ENCODE measurements around the gene FAM107B. TPM values are rescaled to one million over a fixed set of nuclear protein-coding genes. Genes with fewer than 3 reads are reported as not detected.

FAM107B gene
- total and polyA plus RNA-seq, 10 of the 15 experiments (the other 5 are each of a cell fraction or from before 2014, with no cell fraction given) = 22.9 to 162 (median 86.6) TPM

DNA sequence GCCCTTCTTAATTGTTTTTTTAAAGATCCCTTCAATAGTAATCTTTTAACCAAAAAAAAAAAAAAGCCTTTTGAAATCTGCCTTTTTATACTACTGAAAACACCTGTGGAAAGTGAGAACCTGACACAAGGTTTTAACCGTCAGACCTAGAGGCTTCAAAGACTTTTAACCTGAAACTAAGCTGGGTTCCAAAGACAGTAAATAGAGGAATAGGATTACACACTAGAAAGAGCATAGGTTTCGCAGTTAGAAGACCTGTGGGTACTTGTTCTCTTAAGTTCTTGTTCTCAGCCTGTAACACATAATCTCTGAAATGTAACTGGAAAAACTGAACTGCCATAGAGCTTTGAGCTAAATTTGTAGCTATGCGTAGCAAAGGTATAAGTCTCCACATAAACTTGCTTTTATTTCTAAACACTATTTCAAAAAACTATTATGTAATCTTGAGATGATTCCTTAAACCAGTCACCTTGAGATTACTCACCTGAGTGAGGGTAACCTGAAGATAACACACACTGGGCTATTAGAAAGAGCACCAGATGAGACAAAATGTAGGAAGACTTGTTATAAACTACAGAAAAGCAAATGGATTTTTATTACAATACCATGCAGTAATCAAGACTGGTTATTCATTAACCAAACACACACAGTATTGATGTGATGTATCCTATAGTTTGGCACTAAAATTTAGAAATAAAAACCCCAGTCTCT is 247.4 kb downstream of the FAM107B start:
- Histone ChIP-seq H3K4me1 (ENCODE audit: control insufficient read depth, insufficient read depth, low read length) (no peaks in the 10 kb centered on the region), H3K36me3 (ENCODE audit: control insufficient read depth in 2 of 2, insufficient read depth in 2 of 2, low read length in 1 of 2) (peaks cover 8 to 12% of the 10 kb centered on the region in 2 experiments; a peak in 3 of 4 replicates)
- CTCF ChIA-PET = interaction anchor here (0.6 to 2.1 kb wide), 3 partner anchors 10 to 362 kb away, joined by 3 to 12 read pairs (median 3); no protein-coding TSS in a partner anchor

DNA sequence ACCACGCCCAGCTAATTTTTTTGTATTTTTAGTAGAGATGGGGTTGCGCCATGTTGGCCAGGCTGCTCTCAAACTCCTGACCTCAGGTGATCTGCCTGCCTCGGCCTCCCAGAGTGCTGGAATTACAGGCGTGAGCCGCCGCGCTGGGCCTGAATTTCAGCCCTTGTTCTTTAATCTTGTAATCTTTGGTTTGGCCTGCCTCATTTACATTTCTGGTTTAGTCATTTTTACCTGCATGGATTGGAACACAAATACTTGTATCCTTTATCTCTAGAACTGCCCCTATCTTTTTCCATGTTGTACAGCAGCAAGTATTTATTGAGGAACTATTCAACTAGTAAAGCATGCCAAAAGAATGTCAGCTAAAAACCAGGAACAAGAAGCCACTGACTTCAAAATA is 248.4 kb downstream of the FAM107B start:
- no peak overlapping the region for H3K4me2 ChIP-seq (ENCODE audit: control insufficient read depth, insufficient read depth)
- ChIA-PET SMC1A (ENCODE audit: uncharacterized antibody, unreplicated experiment) (interaction anchor here (0.7 to 1.5 kb wide), 2 partner anchors 297 to 355 kb away, joined by 3 to 5 read pairs; no protein-coding TSS in a partner anchor), CTCF (interaction anchor here (2.1 kb wide), 1 partner anchor 11 kb away, joined by 12 read pairs; no protein-coding TSS in a partner anchor), RAD21 (ENCODE audit: unreplicated experiment) (no interaction called here), POLR2A (no interaction called here)
- no peaks in the 10 kb centered on the region for H4K20me1 ChIP-seq (ENCODE audit: control insufficient read depth, insufficient read depth)
- no peaks in the 10 kb centered on the region for H3K27me3 ChIP-seq (replicated peaks in 1 of 2; ENCODE audit: control insufficient read depth in 2 of 2, insufficient read depth in 2 of 2, low read length in 1 of 2)
- no peak overlapping the region for H3K27ac ChIP-seq (ENCODE audit: control insufficient read depth, insufficient read depth)
- DNase-seq (ENCODE audit: low read depth, low spot score) = no peak
- no peaks in the 10 kb centered on the region for H3K4me1 ChIP-seq (ENCODE audit: control insufficient read depth, insufficient read depth, low read length)
- intact Hi-C loops (cut with micrococcal nuclease; ENCODE audit: unreplicated experiment) (no loop called here), in situ Hi-C loops (cut with MboI) (no loop called here)
- H3K36me3 ChIP-seq (ENCODE audit: control insufficient read depth in 2 of 2, insufficient read depth in 2 of 2, low read length in 1 of 2) = peaks cover 17 to 20% of the 10 kb centered on the region in 2 experiments
- FAIRE-seq = no peak
- no peak overlapping the region for H2AFZ ChIP-seq (ENCODE audit: control insufficient read depth, low read depth, low read length)
- H3K9ac ChIP-seq (ENCODE audit: control insufficient read depth, insufficient read depth, low read length) = no peak overlapping the region
- no peak overlapping the region for H3K4me3 ChIP-seq
- H3K79me2 ChIP-seq (ENCODE audit: control insufficient read depth, insufficient read depth, low read length) = no peaks in the 10 kb centered on the region
- no peak for ATAC-seq
- H3K9me3 ChIP-seq (replicated peaks; ENCODE audit: control insufficient read depth, insufficient read depth, low read length) = no peaks in the 10 kb centered on the region
- 85% methylated on average over 7 of the region's 7 CpGs for WGBS (ENCODE audit: insufficient coverage, insufficient replicate concordance, low lambda C conversion rate, missing lambda C conversion rate)
- BruUV-seq (replicated peaks) = no TSS peak
- TF ChIP-seq SPI1 (IDR thresholded peaks at IDR 0.05; ENCODE audit: borderline replicate concordance, insufficient read depth, low read depth, low read length) (no peak), KDM1A (IDR thresholded peaks at IDR 0.05; ENCODE audit: borderline replicate concordance) (no peak), RB1 (IDR thresholded peaks at IDR 0.05; ENCODE audit: borderline replicate concordance) (no peak), MEF2B (IDR thresholded peaks at IDR 0.05; ENCODE audit: partially characterized antibody, poor library complexity, severe bottlenecking) (no peak), TAF1 (IDR thresholded peaks at IDR 0.05; ENCODE audit: borderline replicate concordance, low read depth, low read length) (no peak), SIX5 (IDR thresholded peaks at IDR 0.05; ENCODE audit: low read depth, low read length, severe bottlenecking) (no peak), ZNF207 (IDR thresholded peaks at IDR 0.05; ENCODE audit: borderline replicate concordance) (no peak)
- TF ChIP-seq, protein P1, sequence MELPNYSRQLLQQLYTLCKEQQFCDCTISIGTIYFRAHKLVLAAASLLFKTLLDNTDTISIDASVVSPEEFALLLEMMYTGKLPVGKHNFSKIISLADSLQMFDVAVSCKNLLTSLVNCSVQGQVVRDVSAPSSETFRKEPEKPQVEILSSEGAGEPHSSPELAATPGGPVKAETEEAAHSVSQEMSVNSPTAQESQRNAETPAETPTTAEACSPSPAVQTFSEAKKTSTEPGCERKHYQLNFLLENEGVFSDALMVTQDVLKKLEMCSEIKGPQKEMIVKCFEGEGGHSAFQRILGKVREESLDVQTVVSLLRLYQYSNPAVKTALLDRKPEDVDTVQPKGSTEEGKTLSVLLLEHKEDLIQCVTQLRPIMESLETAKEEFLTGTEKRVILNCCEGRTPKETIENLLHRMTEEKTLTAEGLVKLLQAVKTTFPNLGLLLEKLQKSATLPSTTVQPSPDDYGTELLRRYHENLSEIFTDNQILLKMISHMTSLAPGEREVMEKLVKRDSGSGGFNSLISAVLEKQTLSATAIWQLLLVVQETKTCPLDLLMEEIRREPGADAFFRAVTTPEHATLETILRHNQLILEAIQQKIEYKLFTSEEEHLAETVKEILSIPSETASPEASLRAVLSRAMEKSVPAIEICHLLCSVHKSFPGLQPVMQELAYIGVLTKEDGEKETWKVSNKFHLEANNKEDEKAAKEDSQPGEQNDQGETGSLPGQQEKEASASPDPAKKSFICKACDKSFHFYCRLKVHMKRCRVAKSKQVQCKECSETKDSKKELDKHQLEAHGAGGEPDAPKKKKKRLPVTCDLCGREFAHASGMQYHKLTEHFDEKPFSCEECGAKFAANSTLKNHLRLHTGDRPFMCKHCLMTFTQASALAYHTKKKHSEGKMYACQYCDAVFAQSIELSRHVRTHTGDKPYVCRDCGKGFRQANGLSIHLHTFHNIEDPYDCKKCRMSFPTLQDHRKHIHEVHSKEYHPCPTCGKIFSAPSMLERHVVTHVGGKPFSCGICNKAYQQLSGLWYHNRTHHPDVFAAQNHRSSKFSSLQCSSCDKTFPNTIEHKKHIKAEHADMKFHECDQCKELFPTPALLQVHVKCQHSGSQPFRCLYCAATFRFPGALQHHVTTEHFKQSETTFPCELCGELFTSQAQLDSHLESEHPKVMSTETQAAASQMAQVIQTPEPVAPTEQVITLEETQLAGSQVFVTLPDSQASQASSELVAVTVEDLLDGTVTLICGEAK (IDR thresholded peaks at IDR 0.05; ENCODE audit: borderline replicate concordance) = no peak

More for the DNA sequence above, 247.4 kb downstream of the FAM107B start:
- ChIA-PET POLR2A (interaction anchor here (0.7 kb wide), 2 partner anchors 24 to 1044 kb away, joined by 3 to 6 read pairs; no protein-coding TSS in a partner anchor), RAD21 (ENCODE audit: unreplicated experiment) (interaction anchor here (1.2 kb wide), 1 partner anchor 309 kb away, joined by 3 read pairs; no protein-coding TSS in a partner anchor), SMC1A (ENCODE audit: uncharacterized antibody, unreplicated experiment) (interaction anchor here (0.7 to 1.5 kb wide), 3 partner anchors 296 to 354 kb away, joined by 3 to 5 read pairs (median 4); no protein-coding TSS in a partner anchor)
- FAIRE-seq = peak; percentile 13
- Histone ChIP-seq H3K9ac (ENCODE audit: control insufficient read depth, insufficient read depth, low read length) (no peak overlapping the region), H3K4me2 (ENCODE audit: control insufficient read depth, insufficient read depth) (no peak overlapping the region), H3K27ac (ENCODE audit: control insufficient read depth, insufficient read depth) (no peak overlapping the region), H3K27me3 (replicated peaks in 1 of 2; ENCODE audit: control insufficient read depth in 2 of 2, insufficient read depth in 2 of 2, low read length in 1 of 2) (no peaks in the 10 kb centered on the region), H3K9me3 (replicated peaks; ENCODE audit: control insufficient read depth, insufficient read depth, low read length) (no peaks in the 10 kb centered on the region), H4K20me1 (ENCODE audit: control insufficient read depth, insufficient read depth) (no peaks in the 10 kb centered on the region), H3K79me2 (ENCODE audit: control insufficient read depth, insufficient read depth, low read length) (no peaks in the 10 kb centered on the region), H3K4me3 (no peak overlapping the region), H2AFZ (ENCODE audit: control insufficient read depth, low read depth, low read length) (no peak overlapping the region)
- intact Hi-C loops (cut with micrococcal nuclease; ENCODE audit: unreplicated experiment) = no loop called here
- peak; percentile 36 for ATAC-seq
- WGBS (ENCODE audit: insufficient coverage, insufficient replicate concordance, low lambda C conversion rate, missing lambda C conversion rate) = 57% methylated on average over 3 of the region's 3 CpGs
- in situ Hi-C loops (cut with MboI) = no loop called here
- DNase-seq (ENCODE audit: low read depth, low spot score) = no peak
- TF ChIP-seq ASH2L (IDR thresholded peaks at IDR 0.05; ENCODE audit: borderline replicate concordance, low read depth) (no peak), JUND (IDR thresholded peaks at IDR 0.05; ENCODE audit: low read depth, low read length) (no peak), SIN3A (IDR thresholded peaks at IDR 0.05; ENCODE audit: low read depth, low read length) (no peak), TCF7 (IDR thresholded peaks at IDR 0.05; ENCODE audit: borderline replicate concordance) (no peak)
- BruUV-seq (replicated peaks) = no TSS peak

Measured in GM12878 (cell line).